ENCODE data around the gene ZSWIM3. TPM values are rescaled to one million over a fixed set of nuclear protein-coding genes. Genes with fewer than 3 reads are reported as not detected.

The ZSWIM3 gene
- total RNA-seq, 1 experiment from 2014 or later: 1.4 TPM

DNA sequence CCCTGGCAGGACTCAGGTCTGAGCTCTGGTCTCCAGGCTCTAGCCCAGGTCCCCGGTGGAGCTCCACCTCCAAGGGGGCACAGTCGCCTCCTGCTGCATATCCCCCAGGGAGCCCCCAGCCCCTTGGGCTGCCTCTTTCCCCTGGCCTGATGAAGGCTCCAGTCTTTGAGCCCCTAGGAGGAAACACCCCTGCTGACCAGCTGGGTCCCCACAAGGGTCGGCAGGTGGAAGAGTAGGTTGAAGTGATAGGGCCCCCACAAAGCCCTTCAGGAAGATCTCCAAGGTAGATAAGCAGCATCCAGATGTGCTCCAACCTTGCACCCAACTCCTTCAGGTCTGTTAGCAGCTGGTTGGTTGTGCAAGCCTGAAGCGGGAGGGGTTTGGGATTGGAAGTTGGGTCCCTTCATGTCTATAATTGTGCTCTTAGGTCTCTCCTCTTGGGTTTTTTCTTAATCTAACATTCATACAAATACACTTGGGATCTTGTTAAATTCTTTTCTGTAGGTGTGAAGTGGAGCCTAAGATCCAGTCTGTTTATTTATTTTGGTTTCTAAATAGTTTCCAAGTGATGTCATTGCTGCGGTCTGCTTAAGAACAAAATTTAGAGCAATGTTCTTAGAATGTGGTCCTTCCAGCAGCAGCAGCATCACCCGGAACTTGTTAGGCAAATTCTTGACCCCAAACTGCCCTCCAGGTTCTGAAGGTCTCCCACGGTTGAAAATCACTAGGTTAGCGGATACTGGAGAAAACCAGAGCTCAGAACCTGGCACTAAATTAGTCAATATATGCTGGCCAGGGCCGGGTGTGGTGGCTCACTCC, 39.8 kb upstream of the ZSWIM3 start:
- ChIA-PET POLR2A (interaction anchor here (0.9 to 3.6 kb wide), 9 partner anchors 9 to 757 kb away, joined by 3 to 21 read pairs (median 4); partner anchors contain the start of genes PCIF1, SNX21, SYS1 and ZSWIM1), CTCF (interaction anchor here (0.6 to 2.1 kb wide), 4 partner anchors 18 to 605 kb away, joined by 3 to 7 read pairs (median 4); no protein-coding TSS in a partner anchor)
- Mint-ChIP-seq H3K27ac (ENCODE audit: low read depth, unreplicated experiment) (peak overlapping the region; percentile 81), H3K27me3 (ENCODE audit: insufficient read depth, unreplicated experiment) (peaks cover 10% of the 10 kb centered on the region), H3K4me1 (ENCODE audit: insufficient read depth, unreplicated experiment) (peaks cover 35% of the 10 kb centered on the region), H3K36me3 (ENCODE audit: insufficient read depth, unreplicated experiment) (no peaks in the 10 kb centered on the region), H3K9me3 (ENCODE audit: unreplicated experiment) (no peaks in the 10 kb centered on the region), H3K4me3 (ENCODE audit: unreplicated experiment) (peak overlapping the region; percentile 33)
- peak; percentile 42 for DNase-seq (ENCODE audit: unreplicated experiment)
- intact Hi-C loops (cut with micrococcal nuclease): no loop called here
- TF ChIP-seq, protein P1, sequence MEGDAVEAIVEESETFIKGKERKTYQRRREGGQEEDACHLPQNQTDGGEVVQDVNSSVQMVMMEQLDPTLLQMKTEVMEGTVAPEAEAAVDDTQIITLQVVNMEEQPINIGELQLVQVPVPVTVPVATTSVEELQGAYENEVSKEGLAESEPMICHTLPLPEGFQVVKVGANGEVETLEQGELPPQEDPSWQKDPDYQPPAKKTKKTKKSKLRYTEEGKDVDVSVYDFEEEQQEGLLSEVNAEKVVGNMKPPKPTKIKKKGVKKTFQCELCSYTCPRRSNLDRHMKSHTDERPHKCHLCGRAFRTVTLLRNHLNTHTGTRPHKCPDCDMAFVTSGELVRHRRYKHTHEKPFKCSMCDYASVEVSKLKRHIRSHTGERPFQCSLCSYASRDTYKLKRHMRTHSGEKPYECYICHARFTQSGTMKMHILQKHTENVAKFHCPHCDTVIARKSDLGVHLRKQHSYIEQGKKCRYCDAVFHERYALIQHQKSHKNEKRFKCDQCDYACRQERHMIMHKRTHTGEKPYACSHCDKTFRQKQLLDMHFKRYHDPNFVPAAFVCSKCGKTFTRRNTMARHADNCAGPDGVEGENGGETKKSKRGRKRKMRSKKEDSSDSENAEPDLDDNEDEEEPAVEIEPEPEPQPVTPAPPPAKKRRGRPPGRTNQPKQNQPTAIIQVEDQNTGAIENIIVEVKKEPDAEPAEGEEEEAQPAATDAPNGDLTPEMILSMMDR (IDR thresholded peaks at IDR 0.05; ENCODE audit: unreplicated experiment): no peak
- no TSS peak for BruUV-seq (replicated peaks)

DNA sequence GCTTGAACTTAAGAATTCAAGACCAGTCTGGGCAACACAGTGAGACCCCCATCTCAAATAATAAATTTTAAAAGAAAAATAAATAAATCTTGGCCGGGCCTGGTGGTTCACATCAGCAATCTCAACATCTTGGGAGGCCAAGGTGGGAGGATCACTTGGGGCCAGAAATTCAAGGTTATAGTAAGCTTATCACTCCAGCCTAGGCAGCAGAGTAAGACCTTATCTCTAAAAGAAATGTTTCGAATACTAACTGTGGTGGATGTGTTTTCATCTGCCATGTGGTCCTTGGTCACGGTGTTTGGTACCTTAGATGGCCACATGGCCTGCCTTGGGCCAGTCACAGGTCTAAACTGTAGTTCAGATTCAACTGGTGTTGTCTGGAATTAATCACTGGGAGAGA, 39.2 kb upstream of the ZSWIM3 start:
- H3K4me1 Mint-ChIP-seq (ENCODE audit: insufficient read depth, unreplicated experiment): peaks cover 30% of the 10 kb centered on the region
- no peak for DNase-seq (ENCODE audit: unreplicated experiment)
- H3K4me3 Mint-ChIP-seq (ENCODE audit: unreplicated experiment): no peak overlapping the region
- no peak overlapping the region for H3K27ac Mint-ChIP-seq (ENCODE audit: low read depth, unreplicated experiment)
- no peaks in the 10 kb centered on the region for H3K9me3 Mint-ChIP-seq (ENCODE audit: unreplicated experiment)
- CTCF ChIA-PET: interaction anchor here (0.6 to 0.7 kb wide), 2 partner anchors 500 to 605 kb away, joined by 3 read pairs; no protein-coding TSS in a partner anchor
- peaks cover 10% of the 10 kb centered on the region for H3K27me3 Mint-ChIP-seq (ENCODE audit: insufficient read depth, unreplicated experiment)
- TF ChIP-seq, protein P1 (IDR thresholded peaks at IDR 0.05; ENCODE audit: unreplicated experiment): no peak
- intact Hi-C loops (cut with micrococcal nuclease): no loop called here
- H3K36me3 Mint-ChIP-seq (ENCODE audit: insufficient read depth, unreplicated experiment): no peaks in the 10 kb centered on the region
- POLR2A ChIA-PET: interaction anchor here (1.0 to 3.6 kb wide), 4 partner anchors 13 to 757 kb away, joined by 3 to 21 read pairs (median 4); partner anchors contain the start of genes PCIF1 and SNX21
- no TSS peak for BruUV-seq (replicated peaks)

DNA sequence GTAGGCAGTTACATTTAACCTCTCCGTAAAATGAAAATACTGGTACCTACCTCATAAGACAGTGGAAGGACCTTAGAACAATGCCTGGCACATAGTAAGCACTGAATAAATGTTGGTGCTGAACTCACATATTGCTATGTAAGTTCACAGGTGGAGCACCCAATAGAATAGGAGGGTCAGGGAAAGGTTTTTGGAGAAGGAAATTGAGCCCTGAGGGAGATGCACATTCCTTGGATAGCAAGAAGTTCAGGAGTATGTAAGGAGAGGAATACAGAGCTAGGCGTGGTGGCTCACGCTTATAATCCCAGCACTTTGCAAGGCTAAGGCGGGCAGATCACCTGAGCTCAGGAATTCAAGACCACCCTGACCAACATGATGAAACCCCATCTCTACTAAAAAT, 37.9 kb upstream of the ZSWIM3 start:
- H3K4me1 Mint-ChIP-seq (ENCODE audit: insufficient read depth, unreplicated experiment): peaks cover 24% of the 10 kb centered on the region
- ChIA-PET POLR2A (interaction anchor here (1.1 to 3.6 kb wide), 3 partner anchors 14 to 759 kb away, joined by 3 to 21 read pairs (median 3); partner anchors contain the start of gene SNX21), CTCF (interaction anchor here (0.6 kb wide), 1 partner anchor 29 kb away, joined by 3 read pairs; no protein-coding TSS in a partner anchor)
- no peak for DNase-seq (ENCODE audit: unreplicated experiment)
- H3K36me3 Mint-ChIP-seq (ENCODE audit: insufficient read depth, unreplicated experiment): no peaks in the 10 kb centered on the region
- no peak overlapping the region for H3K4me3 Mint-ChIP-seq (ENCODE audit: unreplicated experiment)
- H3K27me3 Mint-ChIP-seq (ENCODE audit: insufficient read depth, unreplicated experiment): peaks cover 10% of the 10 kb centered on the region
- intact Hi-C loops (cut with micrococcal nuclease): no loop called here
- no peaks in the 10 kb centered on the region for H3K9me3 Mint-ChIP-seq (ENCODE audit: unreplicated experiment)
- BruUV-seq (replicated peaks): no TSS peak
- TF ChIP-seq, protein P1 (IDR thresholded peaks at IDR 0.05; ENCODE audit: unreplicated experiment): no peak
- no peak overlapping the region for H3K27ac Mint-ChIP-seq (ENCODE audit: low read depth, unreplicated experiment)

DNA sequence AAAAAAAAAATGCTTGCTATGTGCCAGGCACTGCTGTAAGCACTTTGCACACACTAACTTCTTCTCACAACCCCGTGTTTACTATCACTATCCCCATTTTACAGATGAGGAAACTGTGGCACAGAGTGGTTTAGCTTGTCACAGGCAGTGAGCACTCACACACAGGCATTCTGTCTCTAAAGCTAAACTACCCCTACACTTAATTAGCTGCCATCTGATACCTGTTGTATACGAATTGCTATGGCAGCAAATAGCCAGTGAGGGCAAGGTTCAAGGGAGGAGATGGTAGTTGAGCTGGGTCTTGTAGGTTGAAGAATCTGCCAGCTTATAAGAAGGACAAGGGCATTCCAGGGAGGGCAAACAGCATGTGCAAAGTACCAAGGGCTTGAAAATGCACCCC, 35.5 kb upstream of the ZSWIM3 start:
- H3K4me1 Mint-ChIP-seq (ENCODE audit: insufficient read depth, unreplicated experiment): peaks cover 12% of the 10 kb centered on the region
- POLR2A ChIA-PET: interaction anchor here (0.7 to 1.9 kb wide), 3 partner anchors 12 to 113 kb away, joined by 3 to 9 read pairs (median 3); partner anchors contain the start of genes PCIF1 and SNX21
- H3K9me3 Mint-ChIP-seq (ENCODE audit: unreplicated experiment): no peaks in the 10 kb centered on the region
- no peaks in the 10 kb centered on the region for H3K36me3 Mint-ChIP-seq (ENCODE audit: insufficient read depth, unreplicated experiment)
- intact Hi-C loops (cut with micrococcal nuclease): no loop called here
- TF ChIP-seq, protein P1 (IDR thresholded peaks at IDR 0.05; ENCODE audit: unreplicated experiment): no peak
- no peak for DNase-seq (ENCODE audit: unreplicated experiment)
- no peak overlapping the region for H3K27ac Mint-ChIP-seq (ENCODE audit: low read depth, unreplicated experiment)
- CTCF ChIA-PET: interaction anchor here (0.6 to 1.6 kb wide), 6 partner anchors 8 to 141 kb away, joined by 3 to 10 read pairs (median 3); no protein-coding TSS in a partner anchor
- no TSS peak for BruUV-seq (replicated peaks)
- H3K4me3 Mint-ChIP-seq (ENCODE audit: unreplicated experiment): no peak overlapping the region
- H3K27me3 Mint-ChIP-seq (ENCODE audit: insufficient read depth, unreplicated experiment): peaks cover 10% of the 10 kb centered on the region
